Measurements from ENCODE around the gene SLC36A3.
"Not testable (repeated sequence)": the region's sequence is repeated elsewhere in the genome, so short reads cannot be mapped to it uniquely, and the experiment has no call there.

The SLC36A3 gene

GRCh38 chr5:151238303-151238741 is 65.2 kb downstream of the SLC36A3 start:
- DNase-seq (ENCODE audit: low spot score): no peak

GRCh38 chr5:151237685-151238084 is 65.9 kb downstream of the SLC36A3 start:
- no peak for DNase-seq (ENCODE audit: low spot score)

GRCh38 chr5:151236888-151237287 is 66.7 kb downstream of the SLC36A3 start:
- no peak for DNase-seq (ENCODE audit: low spot score)

GRCh38 chr5:151235239-151235571 is 68.4 kb downstream of the SLC36A3 start:
- DNase-seq (ENCODE audit: low spot score): not testable (repeated sequence)

GRCh38 chr5:151234476-151235238 is 68.9 kb downstream of the SLC36A3 start:
- DNase-seq (ENCODE audit: low spot score): no peak

- no peak for DNase-seq (ENCODE audit: low spot score)
Observed at GRCh38 chr5:151233616-151234085, 69.9 kb downstream of the SLC36A3 start.

GRCh38 chr5:151231359-151231758 is 72.2 kb downstream of the SLC36A3 start:
- no peak for DNase-seq (ENCODE audit: low spot score)

- no peak for DNase-seq (ENCODE audit: low spot score)
Observed at GRCh38 chr5:151230048-151230680, 73.4 kb downstream of the SLC36A3 start.

- no peak for DNase-seq (ENCODE audit: low spot score)
Observed at GRCh38 chr5:151228986-151229385, 74.6 kb downstream of the SLC36A3 start.

- no peak for DNase-seq (ENCODE audit: low spot score)
Observed at GRCh38 chr5:151227918-151228447, 75.6 kb downstream of the SLC36A3 start.

Measured in Ammon's horn (tissue), 1 donor.